Gastrocnemius medialis (tissue), 4 donors: ENCODE data around the gene SLC25A21.

Experiments
- CTCF ChIP-seq, 5 experiments: fragments of 450-650 bp in 3 of 5; fragments of 200-600 bp in 2 of 5; sonication (generic) in 2 of 5; IDR thresholded peaks in 4 of 5; conservative IDR thresholded peaks in 1 of 5; 1 replicate in 4 of 5; 2 replicates in 1 of 5; pipeline ENCODE4 v1.5.1; 2016 to 2019; ENCODE audit warnings: antibody characterized with exemption in 5 of 5, mild to moderate bottlenecking in 3 of 5, moderate library complexity in 3 of 5
- POLR2A ChIP-seq, 2 donors: fragments of 450-650 bp; IDR thresholded peaks; one replicate each; pipeline ENCODE4 v1.6.1; 2017; ENCODE audit warnings: antibody characterized with exemption in 2 of 2, mild to moderate bottlenecking in 2 of 2, moderate library complexity in 2 of 2

- no peak for TF ChIP-seq POLR2A (IDR thresholded peaks at IDR 0.05)
- no peak for TF ChIP-seq CTCF (IDR thresholded peaks at IDR 0.05 in 4 of 5, conservative IDR thresholded peaks at IDR 0.05 in 1 of 5)
Measured at GRCh38 chr14:36664322-36665193, 507.8 kb downstream of the SLC25A21 start.
